Naive thymus-derived CD4-positive, alpha-beta T cell (primary cell): ENCODE measurements around the gene ADAMTS15. TPM values are rescaled to one million over a fixed set of nuclear protein-coding genes. Genes with fewer than 3 reads are reported as not detected.

ENCODE experiments used
- ATAC-seq: fragments of 150-1000 bp; cut with Tn5 transposase; 2 replicates; pipeline ENCODE4 v1.10.0; 2021; ENCODE audit warnings: mild to moderate bottlenecking, moderate library complexity
- CTCF ChIA-PET: fragments of 350-600 bp; sonication (Branson Sonifier 250); formaldehyde crosslinking; loops from one replicate; lab custom pipeline; 2021; ENCODE audit warnings: antibody characterized with exemption; lab: Charles Lee
- POLR2A ChIA-PET: fragments of 350-600 bp; sonication (Branson Sonifier 250); formaldehyde crosslinking; loops from one replicate; lab custom pipeline; 2021; ENCODE audit warnings: antibody characterized with exemption, inconsistent platforms; lab: Charles Lee
- DNase-seq, 9 donors: peaks; one replicate each; pipeline versions ENCODE4 v3.0.0 to v3.0.0-alpha.2; 2020 to 2022; ENCODE audit warnings: mixed read lengths in 1 of 9
- H3K27ac ChIP-seq: one replicate; pipeline ENCODE4 v1.7.0; 2013; ENCODE audit warnings: mild to moderate bottlenecking, low read depth, low read length, moderate library complexity
- H3K27me3 ChIP-seq, 2 donors: one replicate each; pipeline ENCODE4 v1.7.0; 2013; ENCODE audit warnings: low read length in 2 of 2, mild to moderate bottlenecking in 2 of 2, moderate library complexity in 2 of 2; ENCODE audit not compliant: control insufficient read depth in 2 of 2, insufficient read depth in 2 of 2
- H3K36me3 ChIP-seq, 3 experiments: 1 replicate in 2 of 3; 2 replicates in 1 of 3; pipeline ENCODE4 v1.7.0; 2013; ENCODE audit warnings: low read length in 3 of 3, mild to moderate bottlenecking in 3 of 3, moderate library complexity in 1 of 3; ENCODE audit not compliant: insufficient read depth in 3 of 3, control insufficient read depth in 2 of 3
- H3K4me1 ChIP-seq, 2 donors: one replicate each; pipeline ENCODE4 v1.7.0; 2013; ENCODE audit warnings: low read length in 2 of 2, mild to moderate bottlenecking in 2 of 2, moderate library complexity in 1 of 2; ENCODE audit not compliant: control insufficient read depth in 2 of 2, insufficient read depth in 2 of 2
- H3K4me3 ChIP-seq: 2 replicates; pipeline ENCODE4 v1.7.0; 2013; ENCODE audit warnings: mild to moderate bottlenecking, low read length
- H3K9me3 ChIP-seq, 3 experiments: 1 replicate in 2 of 3; 2 replicates in 1 of 3; pipeline ENCODE4 v1.7.0; 2013; ENCODE audit warnings: low read length in 3 of 3; ENCODE audit not compliant: control insufficient read depth in 2 of 3
- H3K27ac Mint-ChIP-seq, 9 donors: one replicate each; pipeline ENCODE4 v1.8.0; 2020 to 2022; ENCODE audit warnings: mixed read lengths in 9 of 9, mild to moderate bottlenecking in 8 of 9, moderate library complexity in 5 of 9, inconsistent platforms in 2 of 9
- H3K27me3 Mint-ChIP-seq, 5 donors: one replicate each; pipeline ENCODE4 v1.8.0; 2021 to 2022; ENCODE audit warnings: mixed read lengths in 5 of 5, mild to moderate bottlenecking in 1 of 5
- H3K36me3 Mint-ChIP-seq, 5 donors: one replicate each; pipeline ENCODE4 v1.8.0; 2020 to 2022; ENCODE audit warnings: mixed read lengths in 5 of 5, mild to moderate bottlenecking in 3 of 5, inconsistent platforms in 1 of 5
- H3K4me1 Mint-ChIP-seq, 7 donors: one replicate each; pipeline ENCODE4 v1.8.0; 2020 to 2022; ENCODE audit warnings: mixed read lengths in 7 of 7, mild to moderate bottlenecking in 3 of 7, inconsistent platforms in 1 of 7
- H3K4me3 Mint-ChIP-seq, 10 donors: one replicate each; pipeline ENCODE4 v1.8.0; 2020 to 2022; ENCODE audit warnings: mild to moderate bottlenecking in 10 of 10, mixed read lengths in 10 of 10, moderate library complexity in 6 of 10, inconsistent platforms in 2 of 10
- H3K9me3 Mint-ChIP-seq, 11 donors: one replicate each; pipeline ENCODE4 v1.8.0; 2020 to 2022; ENCODE audit warnings: mixed read lengths in 11 of 11, mild to moderate bottlenecking in 4 of 11, inconsistent platforms in 1 of 11, moderate library complexity in 1 of 11
- intact Hi-C, 2 donors: fragments of 100-400 bp; cut with micrococcal nuclease; formaldehyde crosslinking; loops; one replicate each; pipeline ENCODE4 v1.15.1; 2023
- polyA plus RNA-seq, 2 donors: library from polyadenylated mRNA; unstranded; fragments of 300-500 nt; fragmentation: Illumina TruSeq; gene quantifications; one replicate each; pipeline ENCODE4 v1.2.3, GENCODE V29; 2021
- total RNA-seq, 6 experiments: library from RNA in 5 of 6; stranded (reverse) in 5 of 6; gene quantifications; 1 replicate in 5 of 6; 2 replicates in 1 of 6; pipeline ENCODE4 v1.2.3 and lab custom pipeline; 2021 to 2026

ADAMTS15 gene
- total and polyA plus RNA-seq, 7 experiments from 2014 or later: 0.12 TPM; not detected in 6

DNA sequence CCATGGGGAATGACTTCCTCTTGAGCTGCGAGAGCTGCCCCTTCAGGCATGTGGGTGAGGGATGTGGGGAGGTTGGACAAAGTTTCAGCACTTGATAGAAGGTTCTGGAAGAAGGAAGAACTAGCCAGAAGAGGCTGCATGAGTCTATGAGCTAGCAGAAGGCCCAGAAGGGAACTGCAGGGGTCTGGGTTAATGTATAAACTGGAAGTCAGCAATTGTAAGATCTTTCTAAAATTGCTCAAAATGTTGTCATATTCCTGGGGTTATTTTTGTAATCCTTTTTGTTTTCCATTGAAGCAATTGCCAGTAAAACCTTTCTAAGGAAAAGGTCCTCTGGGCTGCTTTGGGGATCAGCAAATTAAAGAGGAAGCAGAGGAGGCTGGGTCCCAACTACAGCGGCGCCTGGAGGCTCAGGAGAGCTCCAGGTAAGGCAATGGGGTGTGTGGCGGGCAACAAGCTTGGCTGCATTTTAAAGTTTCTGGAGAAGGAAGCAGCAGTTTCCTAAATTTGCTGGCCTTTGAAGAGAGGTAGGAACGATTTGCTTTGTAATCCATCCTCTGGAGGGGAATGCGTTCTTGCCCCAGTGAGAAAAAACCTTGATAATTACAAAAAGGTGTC lies 29.2 kb downstream of the ADAMTS15 start:
- intact Hi-C loops: no loop called here
- Histone ChIP-seq H3K9me3 (no peaks in the 10 kb centered on the region), H3K36me3 (no peaks in the 10 kb centered on the region), H3K27ac (no peak overlapping the region), H3K27me3 (no peaks in the 10 kb centered on the region), H3K4me1 (no peaks in the 10 kb centered on the region), H3K4me3 (no peak overlapping the region)
- ATAC-seq (no peak), DNase-seq (no peak)
- Mint-ChIP-seq H3K36me3 (no peaks in the 10 kb centered on the region), H3K4me3 (no peak overlapping the region), H3K9me3 (no peaks in the 10 kb centered on the region), H3K4me1 (peaks cover 0 to 2% (median 0%) of the 10 kb centered on the region in 7 donors), H3K27ac (no peak overlapping the region), H3K27me3 (peaks cover 0 to 3% (median 0%) of the 10 kb centered on the region in 5 donors)
- ChIA-PET POLR2A (no interaction called here), CTCF (no interaction called here)

DNA sequence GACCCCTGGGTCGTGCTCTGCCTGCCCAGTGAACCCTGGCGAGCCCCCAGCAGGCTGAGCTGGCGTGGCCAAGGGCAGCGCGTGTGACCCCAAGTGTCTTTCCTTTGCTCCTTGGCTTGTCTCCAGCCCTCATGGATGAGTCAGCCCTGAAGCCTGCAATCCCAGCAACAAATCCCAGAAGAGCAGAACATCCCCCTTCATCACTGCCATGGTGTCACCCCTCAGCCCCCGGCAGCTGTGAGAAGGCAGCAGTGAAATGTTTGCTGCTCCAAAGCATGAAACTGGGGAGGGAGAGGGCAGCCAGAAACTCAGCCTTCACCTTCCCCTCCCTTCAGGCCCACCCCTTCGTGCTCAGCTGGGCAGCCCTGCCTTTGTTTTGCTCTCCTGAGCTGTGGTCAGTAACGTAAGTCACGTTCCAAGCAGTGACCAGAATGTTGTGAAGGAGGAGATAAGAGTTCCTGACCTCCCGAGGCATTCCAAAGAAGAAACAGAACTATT lies 29.8 kb downstream of the ADAMTS15 start:
- ChIA-PET CTCF (no interaction called here), POLR2A (no interaction called here)
- intact Hi-C loops: no loop called here
- ATAC-seq (no peak), DNase-seq (no peak)
- H3K4me1 ChIP-seq: no peaks in the 10 kb centered on the region
- Mint-ChIP-seq H3K36me3 (no peaks in the 10 kb centered on the region), H3K27me3 (peaks cover 0 to 3% (median 0%) of the 10 kb centered on the region in 5 donors), H3K4me1 (peaks cover 0 to 2% (median 0%) of the 10 kb centered on the region in 7 donors), H3K27ac (no peak overlapping the region), H3K9me3 (peaks cover 0 to 2% (median 0%) of the 10 kb centered on the region in 11 donors), H3K4me3 (no peak overlapping the region)
- H3K9me3 ChIP-seq: no peaks in the 10 kb centered on the region
- H3K27ac ChIP-seq: no peak overlapping the region
- no peak overlapping the region for H3K4me3 ChIP-seq
- H3K27me3 ChIP-seq: no peaks in the 10 kb centered on the region
- H3K36me3 ChIP-seq: no peaks in the 10 kb centered on the region

GRCh38 chr11:130478881-130479280 lies 30.4 kb downstream of the ADAMTS15 start:
- H3K4me3 Mint-ChIP-seq: no peak overlapping the region
- Histone ChIP-seq H3K36me3 (no peaks in the 10 kb centered on the region), H3K4me3 (no peak overlapping the region), H3K4me1 (no peaks in the 10 kb centered on the region), H3K27ac (no peak overlapping the region), H3K27me3 (no peaks in the 10 kb centered on the region), H3K9me3 (no peaks in the 10 kb centered on the region)
- no peaks in the 10 kb centered on the region for H3K36me3 Mint-ChIP-seq
- peaks cover 0 to 2% (median 0%) of the 10 kb centered on the region in 7 donors for H3K4me1 Mint-ChIP-seq
- intact Hi-C loops: no loop called here
- H3K27me3 Mint-ChIP-seq: peaks cover 0 to 3% (median 0%) of the 10 kb centered on the region in 5 donors
- ChIA-PET POLR2A (no interaction called here), CTCF (no interaction called here)
- H3K27ac Mint-ChIP-seq: no peak overlapping the region
- peaks cover 0 to 2% (median 0%) of the 10 kb centered on the region in 11 donors for H3K9me3 Mint-ChIP-seq
- DNase-seq: no peak
- ATAC-seq: no peak

- Mint-ChIP-seq H3K9me3 (peaks cover 0 to 5% (median 2%) of the 10 kb centered on the region in 11 donors), H3K4me1 (peaks cover 0 to 2% (median 0%) of the 10 kb centered on the region in 7 donors), H3K36me3 (no peaks in the 10 kb centered on the region), H3K27me3 (peaks cover 0 to 5% (median 0%) of the 10 kb centered on the region in 5 donors), H3K4me3 (no peak overlapping the region), H3K27ac (no peak overlapping the region)
- Histone ChIP-seq H3K4me3 (no peak overlapping the region), H3K4me1 (no peaks in the 10 kb centered on the region), H3K36me3 (no peaks in the 10 kb centered on the region), H3K9me3 (no peaks in the 10 kb centered on the region), H3K27me3 (no peaks in the 10 kb centered on the region), H3K27ac (no peak overlapping the region)
- no peak for ATAC-seq
- intact Hi-C loops: no loop called here
- CTCF ChIA-PET: no interaction called here
- POLR2A ChIA-PET: no interaction called here
- no peak for DNase-seq
These were observed 31.7 kb downstream of the ADAMTS15 start for GRCh38 chr11:130480186-130480585.

DNA sequence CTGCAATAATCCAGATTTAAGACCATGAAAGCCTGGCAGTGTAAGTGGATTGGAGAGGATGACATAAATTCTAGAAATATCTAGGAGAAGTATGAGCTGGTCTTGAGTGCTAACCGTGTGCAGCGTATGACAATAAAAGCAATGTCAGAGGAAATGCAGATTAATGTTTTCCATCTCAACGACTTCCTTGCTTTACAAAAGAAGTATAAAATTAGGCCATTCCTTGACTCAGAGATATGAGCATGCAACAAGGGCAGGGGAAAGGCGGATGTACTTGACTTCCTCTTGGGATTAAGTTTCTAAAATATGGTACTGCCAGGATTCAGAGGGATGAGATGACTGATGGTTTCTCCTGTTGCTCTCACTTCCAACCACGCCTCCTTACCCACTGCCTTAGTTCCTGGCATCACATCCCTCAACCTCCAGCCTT lies 32.3 kb downstream of the ADAMTS15 start:
- intact Hi-C loops: no loop called here
- Histone ChIP-seq H3K36me3 (no peaks in the 10 kb centered on the region), H3K9me3 (no peaks in the 10 kb centered on the region), H3K4me3 (no peak overlapping the region), H3K27me3 (no peaks in the 10 kb centered on the region), H3K27ac (no peak overlapping the region), H3K4me1 (no peaks in the 10 kb centered on the region)
- no peaks in the 10 kb centered on the region for H3K36me3 Mint-ChIP-seq
- H3K4me3 Mint-ChIP-seq: no peak overlapping the region
- peaks cover 0 to 2% (median 0%) of the 10 kb centered on the region in 7 donors for H3K4me1 Mint-ChIP-seq
- H3K27me3 Mint-ChIP-seq: peaks cover 0 to 5% (median 0%) of the 10 kb centered on the region in 5 donors
- no peak overlapping the region for H3K27ac Mint-ChIP-seq
- ChIA-PET CTCF (no interaction called here), POLR2A (no interaction called here)
- ATAC-seq: no peak
- no peak for DNase-seq
- peaks cover 0 to 5% (median 2%) of the 10 kb centered on the region in 11 donors for H3K9me3 Mint-ChIP-seq

GRCh38 chr11:130483124-130483523 lies 34.7 kb downstream of the ADAMTS15 start:
- Mint-ChIP-seq H3K4me3 (no peak overlapping the region), H3K36me3 (no peaks in the 10 kb centered on the region), H3K27me3 (peaks cover 0 to 5% (median 4%) of the 10 kb centered on the region in 5 donors), H3K9me3 (peaks cover 0 to 5% (median 2%) of the 10 kb centered on the region in 11 donors), H3K27ac (no peak overlapping the region), H3K4me1 (peaks cover 0 to 4% (median 0%) of the 10 kb centered on the region in 7 donors)
- DNase-seq (no peak), ATAC-seq (no peak)
- Histone ChIP-seq H3K4me3 (no peak overlapping the region), H3K4me1 (no peaks in the 10 kb centered on the region), H3K9me3 (no peaks in the 10 kb centered on the region), H3K27ac (no peak overlapping the region), H3K36me3 (no peaks in the 10 kb centered on the region), H3K27me3 (no peaks in the 10 kb centered on the region)
- ChIA-PET CTCF (no interaction called here), POLR2A (no interaction called here)
- intact Hi-C loops: no loop called here

DNA sequence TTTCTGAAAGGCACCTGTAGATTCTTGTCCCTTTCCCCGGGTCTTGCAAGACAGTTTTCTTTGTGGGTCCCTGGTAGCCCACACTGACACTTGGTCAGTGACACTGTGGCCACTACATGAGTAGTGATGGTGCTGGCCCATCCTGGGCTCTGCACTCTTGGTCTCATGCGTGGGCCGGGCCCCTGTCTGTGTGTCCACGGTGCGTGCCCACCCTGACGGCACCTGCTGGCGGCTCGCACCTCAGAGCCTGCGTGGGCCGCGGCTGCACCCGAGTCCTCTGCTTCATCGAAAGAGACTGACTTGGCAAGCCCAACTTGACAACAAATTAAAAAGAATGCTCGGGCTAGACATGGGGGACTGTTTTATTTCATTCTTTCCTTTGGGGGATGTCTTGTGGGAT lies 37.5 kb downstream of the ADAMTS15 start:
- peaks cover 0 to 5% (median 2%) of the 10 kb centered on the region in 11 donors for H3K9me3 Mint-ChIP-seq
- Histone ChIP-seq H3K4me1 (no peaks in the 10 kb centered on the region), H3K9me3 (no peaks in the 10 kb centered on the region), H3K36me3 (no peaks in the 10 kb centered on the region), H3K27ac (no peak overlapping the region), H3K27me3 (no peaks in the 10 kb centered on the region), H3K4me3 (no peak overlapping the region)
- H3K36me3 Mint-ChIP-seq: no peaks in the 10 kb centered on the region
- intact Hi-C loops: no loop called here
- H3K4me3 Mint-ChIP-seq: no peak overlapping the region
- ChIA-PET CTCF (no interaction called here), POLR2A (no interaction called here)
- H3K27me3 Mint-ChIP-seq: peaks cover 0 to 5% (median 4%) of the 10 kb centered on the region in 5 donors
- H3K4me1 Mint-ChIP-seq: peaks cover 0 to 7% (median 0%) of the 10 kb centered on the region in 7 donors
- no peak overlapping the region for H3K27ac Mint-ChIP-seq
- no peak for DNase-seq
- no peak for ATAC-seq
